K562 (cell line): ENCODE measurements around the gene DCAF6. TPM values are rescaled to one million over a fixed set of nuclear protein-coding genes. Genes with fewer than 3 reads are reported as not detected.

ENCODE experiments used
- C11orf30 ChIP-seq: fragments of 450-650 bp; IDR thresholded peaks from 2 replicates; pipeline ENCODE4 v1.6.1; 2016; ENCODE audit warnings: low read depth, mild to moderate bottlenecking
- CHD4 ChIP-seq: fragments of 200-600 bp; sonication (generic); IDR thresholded peaks from 3 replicates; pipeline ENCODE4 v1.6.1; 2012; ENCODE audit warnings: low read depth, mild to moderate bottlenecking, mixed read lengths, low read length, inconsistent platforms; ENCODE audit not compliant: insufficient read depth, insufficient replicate concordance, poor library complexity, severe bottlenecking
- EP400 ChIP-seq: fragments of 450-650 bp; IDR thresholded peaks from 2 replicates; pipeline ENCODE4 v1.6.1; 2017; ENCODE audit warnings: antibody characterized with exemption, mild to moderate bottlenecking, moderate library complexity
- HNRNPL ChIP-seq: fragments of 200-400 bp; formaldehyde crosslinking; IDR thresholded peaks from 2 replicates; pipeline ENCODE4 v1.6.1; 2017; ENCODE audit warnings: low read depth, mild to moderate bottlenecking, low read length
- HSF4 ChIP-seq: fragments of 250-450 bp; sonication (Bioruptor Pico); IDR thresholded peaks from 2 replicates; pipeline ENCODE4 v2.1.2; 2022; ENCODE audit warnings: mild to moderate bottlenecking, moderate library complexity, borderline replicate concordance
- IFI16 ChIP-seq: fragments of 250-450 bp; sonication (Bioruptor Pico); IDR thresholded peaks from 2 replicates; pipeline ENCODE4 v2.1.2; 2022; ENCODE audit warnings: mild to moderate bottlenecking, inconsistent platforms
- KDM1A ChIP-seq, 2 experiments: fragments of 450-650 bp; IDR thresholded peaks; 2 replicates each; pipeline ENCODE4 v1.6.1; 2016; ENCODE audit warnings: mild to moderate bottlenecking in 2 of 2
- KLF6 ChIP-seq: fragments of 250-450 bp; sonication (Bioruptor Pico); IDR thresholded peaks from 2 replicates; pipeline ENCODE4 v1.4.0; 2020; ENCODE audit warnings: mild to moderate bottlenecking, moderate library complexity, borderline replicate concordance
- NCOR1 ChIP-seq: fragments of 450-650 bp; IDR thresholded peaks from 2 replicates; pipeline ENCODE4 v1.6.1; 2016; ENCODE audit warnings: mild to moderate bottlenecking, moderate library complexity
- NONO ChIP-seq, 2 experiments: fragments of 200-400 bp in 1 of 2; fragments of 450-650 bp in 1 of 2; formaldehyde crosslinking in 1 of 2; IDR thresholded peaks; 2 replicates each; pipeline ENCODE4 v1.6.1; 2017; ENCODE audit warnings: low read depth in 2 of 2, mild to moderate bottlenecking in 2 of 2, moderate library complexity in 2 of 2, low read length in 1 of 2
- NR2C1 ChIP-seq, 2 experiments: fragments of 450-650 bp; IDR thresholded peaks; 2 replicates each; pipeline ENCODE4 v1.6.1; 2017; ENCODE audit warnings: mild to moderate bottlenecking in 2 of 2, antibody characterized with exemption in 1 of 2, inconsistent platforms in 1 of 2, missing compliant biosample characterization in 1 of 2, missing genetic modification characterization in 1 of 2
- PCBP1 ChIP-seq: fragments of 200-400 bp; formaldehyde crosslinking; IDR thresholded peaks from 2 replicates; pipeline ENCODE4 v1.6.1; 2018; ENCODE audit warnings: mild to moderate bottlenecking, low read depth, low read length; ENCODE audit not compliant: poor library complexity, severe bottlenecking
- POLR2A ChIP-seq: fragments of 450-650 bp; conservative IDR thresholded peaks from 2 replicates; pipeline ENCODE4 v1.6.1; 2016
- SETDB1 ChIP-seq: IDR thresholded peaks from one replicate; pipeline ENCODE4 v1.6.1; 2012; ENCODE audit warnings: low read length, control low read depth, inconsistent platforms
- SMAD1 ChIP-seq: fragments of 150-350 bp; IDR thresholded peaks from 2 replicates; pipeline ENCODE4 v1.6.1; 2014; ENCODE audit warnings: low read length, low read depth; ENCODE audit not compliant: partially characterized antibody
- SMARCA4 ChIP-seq: fragments of 450-650 bp; IDR thresholded peaks from 2 replicates; pipeline ENCODE4 v1.6.1; 2016
- SMARCA5 ChIP-seq: fragments of 450-650 bp; IDR thresholded peaks from 2 replicates; pipeline ENCODE4 v1.6.1; 2016
- TAF15 ChIP-seq: fragments of 200-400 bp; formaldehyde crosslinking; IDR thresholded peaks from 2 replicates; pipeline ENCODE4 v1.6.1; 2017; ENCODE audit warnings: mild to moderate bottlenecking, low read depth, low read length, moderate library complexity
- ZNF347 ChIP-seq: fragments of 450-650 bp; formaldehyde crosslinking; IDR thresholded peaks from 2 replicates; pipeline ENCODE4 v1.4.0; 2020; ENCODE audit warnings: low read depth, mild to moderate bottlenecking, moderate library complexity
- ZNF384 ChIP-seq: IDR thresholded peaks from 2 replicates; pipeline ENCODE4 v1.6.1; 2012; ENCODE audit warnings: low read depth, low read length, improper control_type of control experiment
- ZNF507 ChIP-seq: conservative IDR thresholded peaks from 2 replicates; pipeline ENCODE4 v1.6.1; 2017; ENCODE audit warnings: missing genetic modification characterization, missing compliant biosample characterization
- polyA plus RNA-seq, 8 experiments: library from polyadenylated mRNA; depleted of rRNA in 4 of 8; stranded (reverse) in 5 of 8; unstranded in 3 of 8; fragments of >200 nt; fragmentation: Nextera tagmentation in 2 of 8; fragmentation: Illumina TruSeq in 1 of 8; extraction: Ambion mirVana in 2 of 8; extraction: Trizol in 1 of 8; gene quantifications; 2 replicates each; pipeline versions ENCODE4 v1.2.1 to v1.2.3, GENCODE V29; 2011 to 2014; ENCODE audit warnings: inconsistent platforms in 1 of 8, missing spikeins in 1 of 8
- total RNA-seq, 7 experiments: library from RNA; depleted of rRNA in 6 of 7; stranded (reverse); fragments of >200 nt in 6 of 7; fragmentation: Illumina TruSeq in 2 of 7; extraction: Trizol in 2 of 7; gene quantifications; 2 replicates each; pipeline versions ENCODE4 v1.2.1 to v1.2.3, GENCODE V29; 2011 to 2021; ENCODE audit warnings: low replicate concordance in 1 of 7
- TF ChIP-seq, protein P1 (sequence below), 2 experiments: fragments of 450-650 bp; IDR thresholded peaks; 2 replicates each; pipeline ENCODE4 v1.6.1; 2016
- TF ChIP-seq, protein P2 (sequence below): fragments of 200-400 bp; formaldehyde crosslinking; IDR thresholded peaks from 2 replicates; pipeline ENCODE4 v1.6.1; 2017; ENCODE audit warnings: mild to moderate bottlenecking, low read depth, low read length, moderate library complexity
- TF ChIP-seq, protein P3 (sequence below): sonication (generic); formaldehyde crosslinking; IDR thresholded peaks from 2 replicates; pipeline ENCODE4 v1.8.1; 2023; ENCODE audit warnings: mild to moderate bottlenecking, missing genetic modification reagents
- TF ChIP-seq, protein P4 (sequence below): sonication (generic); formaldehyde crosslinking; IDR thresholded peaks from 2 replicates; pipeline ENCODE4 v1.8.0; 2022; ENCODE audit warnings: mild to moderate bottlenecking, low read depth, missing genetic modification reagents

Gene DCAF6
- total and polyA plus RNA-seq, 9 of the 15 experiments (the other 6 are each of a cell fraction or from before 2014, with no cell fraction given) = 19.1 to 102 (median 46.3) TPM

DNA sequence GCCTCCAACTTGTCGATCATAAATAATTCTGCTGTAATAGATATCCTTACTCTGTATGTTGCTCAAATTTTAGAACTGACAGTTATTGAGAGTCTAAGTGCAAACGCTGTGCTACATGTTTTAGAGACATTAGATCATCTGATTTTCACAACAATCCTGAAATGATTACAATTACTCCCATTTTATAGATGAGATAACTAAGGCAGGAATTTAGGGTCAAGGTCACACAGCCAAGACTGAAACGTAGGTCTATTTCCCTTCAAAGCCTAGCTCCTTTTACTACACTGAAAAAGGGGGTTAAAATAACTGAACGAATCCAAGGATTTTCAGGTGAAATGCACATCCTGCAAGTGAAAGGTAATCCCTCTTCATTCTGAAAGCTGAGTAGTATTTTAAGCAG, 2.7 kb upstream of the DCAF6 start (continued):
- TF ChIP-seq, protein P1, sequence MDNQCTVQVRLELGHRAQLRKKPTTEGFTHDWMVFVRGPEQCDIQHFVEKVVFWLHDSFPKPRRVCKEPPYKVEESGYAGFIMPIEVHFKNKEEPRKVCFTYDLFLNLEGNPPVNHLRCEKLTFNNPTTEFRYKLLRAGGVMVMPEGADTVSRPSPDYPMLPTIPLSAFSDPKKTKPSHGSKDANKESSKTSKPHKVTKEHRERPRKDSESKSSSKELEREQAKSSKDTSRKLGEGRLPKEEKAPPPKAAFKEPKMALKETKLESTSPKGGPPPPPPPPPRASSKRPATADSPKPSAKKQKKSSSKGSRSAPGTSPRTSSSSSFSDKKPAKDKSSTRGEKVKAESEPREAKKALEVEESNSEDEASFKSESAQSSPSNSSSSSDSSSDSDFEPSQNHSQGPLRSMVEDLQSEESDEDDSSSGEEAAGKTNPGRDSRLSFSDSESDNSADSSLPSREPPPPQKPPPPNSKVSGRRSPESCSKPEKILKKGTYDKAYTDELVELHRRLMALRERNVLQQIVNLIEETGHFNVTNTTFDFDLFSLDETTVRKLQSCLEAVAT (IDR thresholded peaks at IDR 0.05) = 0 out of 4 replicates have a peak, but pooled peaks of 1 of the 2 experiments have one; percentile 15
- no peak for TF ChIP-seq HSF4 (CRISPR knock-in tag)
- TF ChIP-seq POLR2A = no peak
- no peak for TF ChIP-seq IFI16 (CRISPR knock-in tag)
- no peak for TF ChIP-seq SMAD1
- no peak for TF ChIP-seq NONO (IDR thresholded peaks at IDR 0.05; ENCODE audit: low read depth in 2 of 2, low read length in 1 of 2)
- TF ChIP-seq ZNF507 (tag) = no peak
- peak; percentile 24 for TF ChIP-seq EP400
- TF ChIP-seq PCBP1 = no peak
- TF ChIP-seq, protein P2, sequence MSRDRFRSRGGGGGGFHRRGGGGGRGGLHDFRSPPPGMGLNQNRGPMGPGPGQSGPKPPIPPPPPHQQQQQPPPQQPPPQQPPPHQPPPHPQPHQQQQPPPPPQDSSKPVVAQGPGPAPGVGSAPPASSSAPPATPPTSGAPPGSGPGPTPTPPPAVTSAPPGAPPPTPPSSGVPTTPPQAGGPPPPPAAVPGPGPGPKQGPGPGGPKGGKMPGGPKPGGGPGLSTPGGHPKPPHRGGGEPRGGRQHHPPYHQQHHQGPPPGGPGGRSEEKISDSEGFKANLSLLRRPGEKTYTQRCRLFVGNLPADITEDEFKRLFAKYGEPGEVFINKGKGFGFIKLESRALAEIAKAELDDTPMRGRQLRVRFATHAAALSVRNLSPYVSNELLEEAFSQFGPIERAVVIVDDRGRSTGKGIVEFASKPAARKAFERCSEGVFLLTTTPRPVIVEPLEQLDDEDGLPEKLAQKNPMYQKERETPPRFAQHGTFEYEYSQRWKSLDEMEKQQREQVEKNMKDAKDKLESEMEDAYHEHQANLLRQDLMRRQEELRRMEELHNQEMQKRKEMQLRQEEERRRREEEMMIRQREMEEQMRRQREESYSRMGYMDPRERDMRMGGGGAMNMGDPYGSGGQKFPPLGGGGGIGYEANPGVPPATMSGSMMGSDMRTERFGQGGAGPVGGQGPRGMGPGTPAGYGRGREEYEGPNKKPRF = no peak
- peak; percentile 92 for TF ChIP-seq SMARCA5
- no peak for TF ChIP-seq TAF15
- TF ChIP-seq, protein P3, sequence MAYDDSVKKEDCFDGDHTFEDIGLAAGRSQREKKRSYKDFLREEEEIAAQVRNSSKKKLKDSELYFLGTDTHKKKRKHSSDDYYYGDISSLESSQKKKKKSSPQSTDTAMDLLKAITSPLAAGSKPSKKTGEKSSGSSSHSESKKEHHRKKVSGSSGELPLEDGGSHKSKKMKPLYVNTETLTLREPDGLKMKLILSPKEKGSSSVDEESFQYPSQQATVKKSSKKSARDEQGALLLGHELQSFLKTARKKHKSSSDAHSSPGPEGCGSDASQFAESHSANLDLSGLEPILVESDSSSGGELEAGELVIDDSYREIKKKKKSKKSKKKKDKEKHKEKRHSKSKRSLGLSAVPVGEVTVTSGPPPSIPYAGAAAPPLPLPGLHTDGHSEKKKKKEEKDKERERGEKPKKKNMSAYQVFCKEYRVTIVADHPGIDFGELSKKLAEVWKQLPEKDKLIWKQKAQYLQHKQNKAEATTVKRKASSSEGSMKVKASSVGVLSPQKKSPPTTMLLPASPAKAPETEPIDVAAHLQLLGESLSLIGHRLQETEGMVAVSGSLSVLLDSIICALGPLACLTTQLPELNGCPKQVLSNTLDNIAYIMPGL (CRISPR knock-in tag) = no peak
- TF ChIP-seq ZNF384 = no peak
- TF ChIP-seq KDM1A (IDR thresholded peaks at IDR 0.05) = peak; percentile 89 to 97
- TF ChIP-seq ZNF347 = no peak
- peak; percentile 52 for TF ChIP-seq NR2C1 (IDR thresholded peaks at IDR 0.05)
- peak; percentile 48; the same call in 1 of the 2 replicates for TF ChIP-seq NR2C1 (tag; IDR thresholded peaks at IDR 0.05)
- no peak for TF ChIP-seq KLF6 (CRISPR knock-in tag)
- no peak for TF ChIP-seq HNRNPL
- TF ChIP-seq CHD4 = peak; percentile 92
- TF ChIP-seq NCOR1 = 0 out of 2 replicates have a peak, but pooled peaks have one; percentile 13
- TF ChIP-seq SMARCA4 = no peak
- no peak for TF ChIP-seq C11orf30
- TF ChIP-seq, protein P4, sequence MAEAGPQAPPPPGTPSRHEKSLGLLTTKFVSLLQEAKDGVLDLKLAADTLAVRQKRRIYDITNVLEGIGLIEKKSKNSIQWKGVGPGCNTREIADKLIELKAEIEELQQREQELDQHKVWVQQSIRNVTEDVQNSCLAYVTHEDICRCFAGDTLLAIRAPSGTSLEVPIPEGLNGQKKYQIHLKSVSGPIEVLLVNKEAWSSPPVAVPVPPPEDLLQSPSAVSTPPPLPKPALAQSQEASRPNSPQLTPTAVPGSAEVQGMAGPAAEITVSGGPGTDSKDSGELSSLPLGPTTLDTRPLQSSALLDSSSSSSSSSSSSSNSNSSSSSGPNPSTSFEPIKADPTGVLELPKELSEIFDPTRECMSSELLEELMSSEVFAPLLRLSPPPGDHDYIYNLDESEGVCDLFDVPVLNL = no peak
- TF ChIP-seq SETDB1 = no peak
